OCI-LY1 (cell line): ENCODE data around the gene POTEB3.
"Not testable (repeated sequence)": the region's sequence is repeated elsewhere in the genome, so short reads cannot be mapped to it uniquely, and the experiment has no call there.

Experiments used
- CTCF ChIP-seq: fragments of 200-600 bp; sonication (generic), shearing (Covaris generic); IDR thresholded peaks from 2 replicates; pipeline ENCODE4 v1.5.1; 2017; ENCODE audit warnings: mild to moderate bottlenecking, antibody characterized with exemption, low read length, moderate library complexity, mixed read lengths
- EZH2 ChIP-seq: fragments of 200-600 bp; sonication (generic), shearing (Covaris generic); IDR thresholded peaks from 2 replicates; pipeline ENCODE4 v1.8.0; 2017; ENCODE audit warnings: borderline replicate concordance, mixed run types, mild to moderate bottlenecking, antibody characterized with exemption, low read length, moderate library complexity, mixed read lengths

GRCh38 chr15:21399111-21399510, 41.2 kb downstream of the POTEB3 start:
- TF ChIP-seq CTCF, EZH2: not testable (repeated sequence)
